ENCODE results near the gene CA14.

GRCh38 chr1:150224983-150225382, 32.6 kb upstream of the CA14 start:
- TF ChIP-seq POLR2A (conservative IDR thresholded peaks at IDR 0.05) = no peak
- no peak for TF ChIP-seq ZEB2 (IDR thresholded peaks at IDR 0.05)
- TF ChIP-seq, protein P1, sequence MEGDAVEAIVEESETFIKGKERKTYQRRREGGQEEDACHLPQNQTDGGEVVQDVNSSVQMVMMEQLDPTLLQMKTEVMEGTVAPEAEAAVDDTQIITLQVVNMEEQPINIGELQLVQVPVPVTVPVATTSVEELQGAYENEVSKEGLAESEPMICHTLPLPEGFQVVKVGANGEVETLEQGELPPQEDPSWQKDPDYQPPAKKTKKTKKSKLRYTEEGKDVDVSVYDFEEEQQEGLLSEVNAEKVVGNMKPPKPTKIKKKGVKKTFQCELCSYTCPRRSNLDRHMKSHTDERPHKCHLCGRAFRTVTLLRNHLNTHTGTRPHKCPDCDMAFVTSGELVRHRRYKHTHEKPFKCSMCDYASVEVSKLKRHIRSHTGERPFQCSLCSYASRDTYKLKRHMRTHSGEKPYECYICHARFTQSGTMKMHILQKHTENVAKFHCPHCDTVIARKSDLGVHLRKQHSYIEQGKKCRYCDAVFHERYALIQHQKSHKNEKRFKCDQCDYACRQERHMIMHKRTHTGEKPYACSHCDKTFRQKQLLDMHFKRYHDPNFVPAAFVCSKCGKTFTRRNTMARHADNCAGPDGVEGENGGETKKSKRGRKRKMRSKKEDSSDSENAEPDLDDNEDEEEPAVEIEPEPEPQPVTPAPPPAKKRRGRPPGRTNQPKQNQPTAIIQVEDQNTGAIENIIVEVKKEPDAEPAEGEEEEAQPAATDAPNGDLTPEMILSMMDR (IDR thresholded peaks at IDR 0.05 in 2 of 3, conservative IDR thresholded peaks at IDR 0.05 in 1 of 3; ENCODE audit: insufficient read depth in 2 of 3, low read depth in 1 of 3, low read length in 3 of 3) = no peak

Measured in K562 (cell line).